Stimulated activated CD4-positive, alpha-beta T cell treated with anti-CD3 and anti-CD28 coated beads, Interleukin-1b, Interleukin-23, amount 100 ng/mL, for 4 hours (primary cell): Measurements from ENCODE around the gene RPS21.
"Not testable (repeated sequence)": the region's sequence is repeated elsewhere in the genome, so short reads cannot be mapped to it uniquely, and the experiment has no call there.

Source experiments
- DNase-seq, 2 donors: peaks; one replicate each; pipeline ENCODE4 v3.0.0-alpha.2; 2020; ENCODE audit warnings: low read depth in 2 of 2

The RPS21 gene

DNA sequence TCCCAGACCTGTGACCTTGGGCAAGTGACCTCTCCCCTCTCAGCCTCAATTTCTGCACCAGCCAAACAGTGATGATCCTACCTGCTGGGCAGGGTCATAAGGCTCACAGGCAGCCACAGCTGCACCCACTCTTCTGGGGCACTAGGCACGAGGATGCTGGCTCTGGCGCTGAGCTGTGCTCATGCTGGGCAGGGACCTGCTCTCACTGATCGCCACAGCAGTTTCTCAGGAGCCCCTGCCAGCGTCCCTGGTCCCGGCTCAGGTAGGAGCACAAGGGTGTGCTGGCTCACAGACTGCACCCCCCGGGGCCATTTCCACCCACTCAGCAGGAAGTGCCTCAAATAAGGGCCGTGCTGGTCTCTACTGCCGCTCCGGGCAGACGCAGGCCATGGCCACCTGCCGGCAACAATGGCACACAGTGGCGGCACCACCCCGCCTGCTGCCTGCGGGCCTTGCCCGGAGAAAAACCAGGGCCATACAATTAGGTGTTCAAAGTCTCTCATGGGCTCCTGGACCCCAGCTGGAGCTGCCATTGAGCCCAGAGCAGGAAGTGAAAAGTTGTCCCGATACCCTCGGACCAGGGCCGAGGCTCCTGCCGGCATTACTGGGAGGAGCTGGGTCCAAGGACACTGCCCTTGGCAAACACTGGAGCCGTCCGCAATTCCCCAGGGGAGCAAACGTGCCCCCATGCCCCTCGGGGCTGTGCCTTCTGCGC is 24.7 kb downstream of the RPS21 start:
- no peak for DNase-seq

GRCh38 chr20:62412194-62413024 is 25.5 kb downstream of the RPS21 start:
- DNase-seq = no peak

DNA sequence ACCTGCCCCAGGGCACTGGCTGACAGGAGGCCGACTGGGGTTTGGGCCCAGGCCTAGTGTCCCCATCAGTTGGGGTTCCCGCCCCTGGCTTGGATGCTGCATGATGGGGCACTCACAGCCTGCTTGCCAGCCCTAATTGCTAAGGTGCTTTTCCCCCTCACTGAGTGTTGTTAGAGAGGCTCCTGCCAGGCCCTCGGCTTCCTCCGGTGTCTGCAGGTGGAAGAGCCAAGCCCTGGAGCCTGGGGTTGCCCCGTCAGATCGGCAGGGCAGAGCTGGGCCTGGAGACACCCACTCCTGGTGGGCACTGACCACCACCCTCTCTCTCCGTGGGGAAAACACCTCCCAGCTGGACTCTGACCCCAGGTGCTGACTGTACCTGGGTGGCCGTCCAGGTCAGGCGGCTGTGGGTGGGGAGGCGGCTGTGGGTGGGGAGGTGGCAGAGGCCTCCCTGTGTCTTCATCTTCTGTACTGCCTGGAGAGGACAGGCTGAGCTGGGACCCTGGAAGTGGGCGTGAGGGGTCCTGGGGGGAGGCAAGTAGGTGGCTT is 26.2 kb downstream of the RPS21 start:
- DNase-seq = no peak

DNA sequence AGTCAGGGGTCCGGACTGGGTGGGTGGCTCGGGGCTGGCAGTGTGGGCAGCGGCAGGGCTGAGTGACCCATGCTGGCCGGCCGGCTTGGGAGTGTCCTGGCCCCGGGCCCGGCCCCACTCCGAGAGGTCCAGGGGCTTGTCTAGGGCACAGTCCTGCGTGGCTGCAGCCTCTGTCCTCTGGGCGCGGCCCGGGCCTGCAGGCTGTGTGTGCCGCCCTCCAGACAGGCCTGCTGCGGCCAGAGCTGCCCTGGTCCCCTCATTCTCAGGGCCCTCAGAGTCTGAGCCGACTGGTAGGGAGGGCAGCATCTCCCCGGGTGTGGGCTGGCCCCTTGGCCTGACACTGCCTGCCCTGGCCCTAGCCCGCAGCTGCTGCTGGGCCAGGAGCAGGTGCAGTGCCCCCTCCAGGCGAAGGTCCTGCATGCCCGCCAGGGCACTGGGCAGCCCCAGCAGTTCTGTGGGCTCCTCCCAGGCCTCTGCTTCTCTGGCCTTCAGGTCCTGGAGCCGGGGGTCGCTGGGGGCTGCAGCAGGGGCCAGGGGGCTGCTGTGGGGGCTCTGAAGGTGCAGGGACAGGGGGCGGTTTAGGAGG is 27.1 kb downstream of the RPS21 start:
- DNase-seq = no peak

GRCh38 chr20:62415354-62416111 is 28.6 kb downstream of the RPS21 start:
- no peak for DNase-seq

GRCh38 chr20:62416651-62417637 is 30.0 kb downstream of the RPS21 start:
- no peak for DNase-seq

GRCh38 chr20:62417981-62418708 is 31.2 kb downstream of the RPS21 start:
- no peak for DNase-seq

DNA sequence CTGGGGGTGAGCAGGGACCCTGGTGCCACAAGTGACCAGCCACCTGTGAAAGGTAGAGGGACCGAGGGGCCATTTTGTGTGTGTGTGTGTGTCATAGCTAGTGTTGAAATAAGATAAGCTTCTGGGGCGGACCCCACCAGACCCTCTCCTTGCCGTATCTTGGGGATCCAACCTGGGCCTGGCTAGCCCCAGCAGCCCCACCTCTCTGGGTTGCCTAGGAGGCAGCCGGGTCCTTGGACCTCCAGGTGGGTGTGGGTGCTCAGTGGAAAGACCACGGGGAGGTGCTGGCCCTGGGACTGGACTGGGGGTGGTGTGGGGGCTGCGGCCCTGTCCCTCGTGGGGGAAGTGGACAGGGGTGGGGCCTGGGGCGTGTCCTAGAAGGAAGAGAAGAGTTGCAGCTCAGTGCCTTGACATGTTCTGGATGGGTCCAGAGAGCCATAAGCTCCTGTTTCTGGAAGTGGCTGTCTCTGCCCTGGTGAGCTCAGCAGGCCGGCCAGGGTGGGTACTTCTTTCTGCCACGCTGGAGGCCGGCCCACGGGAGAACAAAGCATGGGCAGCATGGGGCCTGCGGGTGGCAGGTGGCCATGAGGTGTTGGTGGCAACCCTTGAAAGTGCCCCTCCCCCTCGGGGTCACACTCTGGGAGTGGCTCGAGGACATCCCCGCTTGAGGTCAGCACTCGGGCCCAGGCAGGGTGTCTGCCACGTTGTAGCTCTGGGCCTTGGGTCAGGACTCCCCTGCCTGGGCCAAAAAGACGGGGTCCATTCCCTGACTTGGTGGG is 32.0 kb downstream of the RPS21 start:
- DNase-seq = no peak

GRCh38 chr20:62419759-62420158 is 32.9 kb downstream of the RPS21 start:
- DNase-seq = no peak

DNA sequence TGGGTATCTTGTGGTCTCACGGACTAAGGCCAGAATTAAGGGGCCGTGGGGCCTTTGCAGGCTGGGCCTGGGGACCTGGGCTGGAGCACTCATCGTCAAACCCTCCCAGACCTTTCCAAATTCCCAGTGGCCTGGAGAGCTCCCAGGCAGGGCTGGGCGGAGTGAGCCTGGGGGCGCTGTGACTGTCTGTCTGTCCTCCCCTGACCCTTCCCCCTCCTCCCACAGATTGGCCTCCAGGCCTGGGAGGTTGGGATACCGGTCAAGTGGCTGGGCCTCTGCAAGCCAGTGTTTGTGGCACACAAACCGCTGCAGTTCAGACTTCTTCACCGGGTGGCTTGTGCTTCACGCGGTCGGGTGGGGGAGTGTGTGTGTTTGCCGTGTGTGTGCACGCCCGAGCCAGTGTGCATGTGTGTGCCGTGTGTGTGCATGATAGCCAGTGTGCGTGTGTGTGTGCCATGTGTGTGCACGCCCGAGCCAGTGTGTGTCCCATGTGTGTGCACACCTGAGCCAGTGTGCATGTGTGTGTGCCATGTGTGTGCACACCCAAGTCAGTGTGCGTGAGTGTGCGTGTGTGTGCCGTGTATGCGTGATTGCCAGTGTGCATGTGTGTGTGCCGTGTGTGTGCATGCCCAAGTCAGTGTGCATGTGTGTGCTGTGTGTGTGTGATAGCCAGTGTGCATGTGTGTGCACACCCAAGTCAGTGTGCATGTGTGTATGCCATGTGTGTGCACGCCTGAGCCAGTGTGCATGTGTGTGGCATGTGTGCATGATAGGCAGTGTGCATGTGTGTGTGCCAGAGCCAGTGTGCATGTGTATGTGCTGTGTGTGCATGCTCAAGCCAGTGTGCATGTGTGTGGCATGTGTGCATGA is 34.2 kb downstream of the RPS21 start:
- no peak for DNase-seq

GRCh38 chr20:62421716-62421990 is 34.8 kb downstream of the RPS21 start:
- no peak for DNase-seq

DNA sequence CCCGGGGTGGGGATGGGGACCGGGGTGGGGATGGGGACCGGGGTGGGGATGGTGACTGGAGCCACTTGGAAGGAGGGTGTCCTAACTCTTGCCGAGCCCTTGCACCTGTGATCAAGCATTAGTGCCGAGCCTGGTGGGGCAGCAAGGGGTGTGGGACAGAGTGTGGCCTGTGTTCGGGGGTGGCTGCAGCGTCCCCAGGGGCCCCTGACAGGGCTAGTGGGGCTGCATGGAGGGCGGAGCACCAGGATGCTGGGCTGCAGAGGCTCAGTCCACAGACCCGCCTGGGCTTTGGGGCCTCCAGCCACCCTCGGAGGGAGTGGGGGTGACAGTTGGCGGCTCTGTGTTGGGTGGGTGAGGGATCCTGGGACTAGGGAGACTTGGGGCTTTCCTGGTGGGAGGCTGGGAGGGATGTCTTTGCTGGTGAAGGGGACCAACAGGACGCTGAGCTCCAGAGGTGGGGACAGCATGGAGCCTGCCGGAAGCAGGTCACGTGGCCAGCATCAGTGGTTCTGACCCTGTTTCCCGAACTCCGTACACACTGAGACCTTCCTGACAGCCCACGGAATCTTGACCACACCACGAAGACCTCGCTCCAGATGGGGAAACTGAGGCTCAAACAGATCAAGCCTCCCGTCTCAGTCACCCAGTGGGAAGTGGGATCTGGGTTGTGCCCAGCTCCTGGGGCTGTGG is 35.9 kb downstream of the RPS21 start:
- DNase-seq = no peak

- no peak for DNase-seq
Measured at GRCh38 chr20:62423326-62423706, 36.4 kb downstream of the RPS21 start.

GRCh38 chr20:62424249-62425107 is 37.6 kb downstream of the RPS21 start:
- no peak for DNase-seq

- DNase-seq = no peak
Measured at GRCh38 chr20:62425281-62426058, 38.6 kb downstream of the RPS21 start.

DNA sequence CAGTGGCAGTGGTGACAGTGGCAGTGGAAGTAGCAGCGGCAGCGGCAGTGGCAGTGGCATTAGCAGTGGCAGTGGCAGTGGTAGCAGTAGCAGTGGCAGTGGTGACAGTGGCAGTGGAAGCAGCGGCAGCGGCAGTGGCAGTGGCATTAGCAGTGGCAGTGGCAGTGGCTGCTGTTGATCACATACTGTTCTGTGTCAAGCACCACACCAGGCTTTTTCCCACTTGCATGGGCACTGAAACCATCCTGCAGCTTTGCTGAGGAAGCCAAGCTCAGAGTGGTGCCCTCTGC is 39.1 kb downstream of the RPS21 start:
- not testable (repeated sequence) for DNase-seq
